Measurements from ENCODE around the gene PCNT.
A peak's percentile ranks its signal among the peaks of the same experiment; 100 is the strongest.
"Not testable (repeated sequence)": the region's sequence is repeated elsewhere in the genome, so short reads cannot be mapped to it uniquely, and the experiment has no call there.

Gene PCNT

GRCh38 chr21:46304955-46305354, 19.0 kb upstream of the PCNT start:
- DNase-seq = no peak

DNA sequence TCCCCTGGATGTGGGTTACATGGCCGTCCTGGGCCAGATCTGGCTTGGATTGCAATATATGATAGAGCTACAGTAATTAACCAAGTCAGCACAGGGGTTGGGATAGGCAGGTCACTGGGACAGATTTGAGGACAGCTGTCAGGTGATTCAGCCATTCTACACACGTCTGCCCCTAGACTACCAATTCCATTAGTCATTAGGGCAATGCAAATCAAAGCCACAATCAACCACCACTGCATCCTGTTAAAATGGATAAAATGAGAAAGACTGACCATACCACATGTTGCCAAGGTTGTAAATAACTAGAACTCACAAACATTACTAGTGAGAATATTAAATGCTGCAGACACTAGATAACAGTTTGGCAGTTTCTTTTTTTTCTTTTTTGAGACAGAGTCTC, 16.3 kb upstream of the PCNT start:
- DNase-seq = no peak

- no peak for DNase-seq
Observed at GRCh38 chr21:46308431-46308830, 15.5 kb upstream of the PCNT start.

GRCh38 chr21:46310260-46310659, 13.7 kb upstream of the PCNT start:
- not testable (repeated sequence) for DNase-seq

DNA sequence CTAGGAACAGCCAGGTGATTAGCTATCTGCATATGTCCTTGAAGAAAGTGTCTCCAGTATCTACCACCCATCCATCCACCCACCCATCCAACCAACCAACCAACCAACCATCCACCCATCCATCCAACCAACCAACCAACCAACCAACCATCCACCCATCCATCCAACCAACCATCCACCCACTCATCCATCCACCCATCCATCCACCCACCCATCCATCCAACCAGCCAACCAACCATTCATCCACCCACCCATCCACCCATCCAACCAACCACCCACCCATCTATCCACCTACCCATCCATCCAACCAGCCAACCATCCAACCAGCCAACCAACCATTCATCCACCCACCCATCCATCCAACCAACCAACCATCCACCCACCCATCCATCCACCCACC, 12.4 kb upstream of the PCNT start:
- no peak for DNase-seq

DNA sequence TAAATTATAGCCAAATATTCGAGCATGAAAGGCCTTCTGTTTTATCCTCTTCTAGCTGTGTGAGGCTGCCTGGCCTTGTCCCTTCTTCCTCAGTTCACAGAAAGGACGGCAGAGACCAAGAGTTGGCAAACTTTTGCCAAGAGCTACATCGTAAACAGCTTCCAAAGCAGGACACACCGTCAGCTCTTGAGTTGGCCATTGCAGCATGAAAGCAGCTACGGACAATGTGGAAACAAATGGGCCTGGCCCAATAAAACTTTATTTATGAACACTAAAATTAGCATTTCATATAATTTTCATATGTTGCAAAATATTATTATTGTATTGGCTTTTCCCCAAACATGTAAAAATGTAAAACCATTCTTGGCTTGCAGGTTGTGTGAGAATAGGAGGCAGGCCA, 11.0 kb upstream of the PCNT start:
- no peak for DNase-seq

DNA sequence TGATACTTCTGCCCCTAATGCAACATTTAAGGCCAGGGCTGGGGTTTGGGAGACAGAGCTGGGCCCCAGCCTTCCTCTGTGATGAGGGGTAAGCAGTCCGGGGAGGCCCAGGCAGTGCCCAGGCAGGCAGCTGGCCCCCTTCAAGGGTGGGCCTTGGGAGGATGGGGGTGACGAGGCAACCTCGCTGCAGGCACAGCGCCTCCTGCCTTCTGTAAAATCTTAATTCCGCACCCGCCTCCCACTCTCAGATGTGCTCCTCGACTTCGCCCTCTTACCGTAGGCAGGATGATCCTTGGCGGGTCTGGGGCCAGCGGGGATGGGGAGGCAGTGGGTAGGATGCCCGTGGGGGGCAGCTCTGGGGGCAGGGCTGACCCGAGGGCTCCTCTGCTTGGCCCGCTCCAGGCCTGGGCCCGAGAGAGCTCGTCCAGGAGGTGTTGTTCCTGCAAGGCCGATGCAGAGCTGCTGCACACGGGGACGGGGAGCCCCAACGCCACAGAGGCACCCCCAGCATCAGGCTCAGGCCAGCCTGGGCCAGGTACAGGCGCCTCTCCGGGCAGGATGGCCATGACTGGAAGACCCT, 9.4 kb upstream of the PCNT start:
- no peak for DNase-seq

DNA sequence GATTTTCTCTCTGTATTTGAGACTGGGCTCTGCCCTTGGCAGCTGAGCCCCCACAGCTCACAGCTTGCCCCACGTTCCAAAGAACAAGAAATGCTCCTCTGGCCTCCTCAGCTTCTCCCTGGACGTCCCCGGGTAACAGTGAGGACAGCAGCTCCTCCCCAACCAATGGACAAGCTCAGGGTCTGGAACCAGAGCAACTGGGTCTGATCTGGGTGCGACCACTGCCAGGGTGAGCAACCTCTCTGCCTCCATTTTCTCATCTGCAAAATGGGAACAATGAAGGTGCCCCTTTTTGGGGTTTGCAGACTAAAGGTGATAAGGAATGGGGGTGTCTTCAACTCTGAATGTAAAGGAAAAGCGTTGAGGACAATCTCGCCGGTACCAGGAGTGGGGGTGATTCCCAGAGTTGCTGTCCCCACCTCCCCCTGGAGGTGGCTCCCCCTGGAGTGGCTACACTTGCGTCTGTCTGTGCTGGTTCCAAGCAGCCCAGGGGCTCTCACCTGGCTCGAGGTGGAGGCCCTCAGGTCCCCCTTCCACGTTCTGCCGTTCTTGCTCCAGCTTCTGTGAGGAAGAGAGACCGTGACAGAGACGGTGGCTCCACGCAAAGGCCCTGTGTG, 7.1 kb upstream of the PCNT start:
- DNase-seq = no peak

DNA sequence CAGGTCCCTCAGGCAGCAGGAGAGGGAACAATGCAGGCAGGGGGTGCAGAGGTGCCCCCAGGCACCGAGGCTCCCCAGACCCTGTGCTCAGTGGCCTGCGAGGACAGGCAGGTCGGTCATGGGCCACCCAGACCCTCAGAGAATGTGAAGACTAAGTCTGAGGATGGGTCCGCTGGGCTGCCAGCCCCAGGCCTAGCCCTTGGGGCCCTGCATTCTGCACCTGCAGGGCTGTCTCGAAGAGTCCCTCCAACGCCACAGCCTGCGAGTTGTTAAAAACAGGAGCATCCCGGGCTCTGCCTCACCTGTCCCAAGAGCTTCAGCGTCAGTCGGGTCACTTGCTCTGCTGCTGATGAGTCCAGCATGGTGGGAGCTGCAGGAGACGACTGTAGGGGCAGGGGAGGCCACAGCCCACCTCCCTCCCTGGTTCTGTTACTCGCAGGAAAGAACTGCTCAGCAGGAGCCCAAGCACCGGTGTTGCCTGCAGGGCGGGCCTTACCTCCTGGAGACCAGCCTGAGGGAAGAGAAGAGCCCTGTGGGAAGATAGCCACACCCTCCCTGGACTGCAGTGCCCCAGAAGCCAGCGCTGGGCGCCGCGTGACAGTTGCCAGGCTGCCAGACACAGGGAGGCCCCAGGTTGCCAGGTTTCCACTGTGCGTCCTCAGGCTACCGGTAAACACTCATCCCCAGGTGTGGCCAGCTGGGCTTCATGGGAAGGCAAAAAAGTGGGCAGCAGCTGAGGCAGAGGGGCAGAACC, 6.1 kb upstream of the PCNT start:
- peak; percentile 71 to 89 for DNase-seq

- DNase-seq = no peak
Observed at GRCh38 chr21:46318464-46318845, 5.5 kb upstream of the PCNT start.

DNA sequence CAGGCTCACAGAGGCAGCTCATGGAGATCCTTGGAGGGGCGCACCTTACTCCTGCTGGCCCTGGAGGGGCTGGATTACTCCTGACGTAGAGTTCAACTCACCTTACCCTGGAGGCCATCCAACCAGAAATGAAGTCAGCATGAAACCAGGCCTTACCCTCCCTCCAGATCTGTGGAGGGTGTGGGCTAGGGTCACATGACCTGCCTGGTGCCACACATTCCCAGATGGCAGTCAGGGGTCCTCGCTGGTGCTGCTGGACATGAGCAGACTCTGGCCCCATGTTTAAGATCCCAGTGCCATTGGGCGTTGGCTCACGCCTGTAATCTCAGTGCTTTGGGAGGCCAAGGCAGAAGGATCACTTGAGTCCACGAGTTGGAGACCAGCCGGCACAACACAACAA, 4.8 kb upstream of the PCNT start:
- no peak for DNase-seq

GRCh38 chr21:46320331-46320801, 3.6 kb upstream of the PCNT start:
- no peak for DNase-seq

GRCh38 chr21:46322351-46323226, 1.4 kb upstream of the PCNT start:
- DNase-seq = peak in 1 of 2 experiments; percentile 11

DNA sequence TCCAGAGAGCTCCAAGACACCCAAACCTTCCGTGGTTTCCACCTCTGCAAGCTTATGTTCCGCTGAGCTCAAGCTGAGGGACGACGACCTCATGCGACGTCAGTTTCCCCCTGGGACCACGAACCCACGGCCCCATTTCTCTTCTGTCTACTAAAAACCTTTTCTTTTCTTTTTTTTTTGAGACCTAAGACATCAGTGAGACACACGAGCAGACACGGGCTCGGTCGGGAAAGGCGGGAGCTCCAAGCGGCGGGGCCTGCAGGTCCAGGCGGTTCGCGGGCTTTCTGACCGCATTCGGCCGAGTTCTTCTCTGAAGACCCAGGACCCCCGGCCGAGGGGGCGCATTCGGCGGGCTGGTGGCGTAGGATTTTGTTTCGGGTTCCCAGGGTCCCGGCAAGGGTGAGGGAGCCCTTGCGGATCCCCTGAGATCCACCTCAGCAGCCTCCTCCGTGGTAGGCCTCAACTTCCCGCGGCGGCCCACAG, 688 bp upstream of the PCNT start:
- DNase-seq = no peak

DNA sequence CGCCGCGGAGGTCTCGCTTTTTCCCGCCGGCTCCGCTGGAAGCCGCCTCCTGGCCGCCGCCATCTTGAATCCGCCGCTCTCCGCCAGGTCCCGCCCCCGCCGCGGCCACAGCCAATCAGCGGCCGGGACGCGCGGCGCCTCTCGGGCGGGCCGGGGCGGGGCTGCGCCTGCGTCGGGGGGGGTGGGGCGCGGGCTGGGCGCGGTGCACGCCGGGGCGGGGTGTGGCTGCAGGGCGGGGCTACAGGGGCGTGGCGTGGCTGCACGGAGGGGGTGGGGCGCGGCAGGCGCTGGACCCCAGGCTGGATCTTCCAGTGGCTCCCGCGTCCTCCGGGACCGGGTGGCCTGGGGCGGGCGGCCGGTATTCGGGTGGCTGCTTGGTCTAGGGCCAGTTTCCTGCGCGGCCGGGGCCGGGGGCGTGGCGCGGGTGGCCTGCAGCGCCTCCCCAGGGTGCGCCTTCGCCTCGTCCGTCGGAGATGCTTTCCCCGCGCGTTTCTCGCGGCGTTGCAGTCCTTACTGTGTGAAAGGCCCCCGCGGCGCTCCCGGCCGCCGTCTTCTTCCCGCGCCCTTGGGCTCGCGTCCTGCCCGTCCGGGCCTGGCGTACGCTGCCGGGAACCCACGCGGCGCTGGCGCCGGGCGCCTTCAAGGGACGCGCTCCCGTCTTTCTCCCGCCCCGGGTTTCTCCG, 575 bp downstream of the PCNT start:
- DNase-seq = peak; percentile 75 to 80

- peak; percentile 30 to 45 for DNase-seq
Observed at GRCh38 chr21:46325073-46325912, 1.3 kb downstream of the PCNT start.

DNA sequence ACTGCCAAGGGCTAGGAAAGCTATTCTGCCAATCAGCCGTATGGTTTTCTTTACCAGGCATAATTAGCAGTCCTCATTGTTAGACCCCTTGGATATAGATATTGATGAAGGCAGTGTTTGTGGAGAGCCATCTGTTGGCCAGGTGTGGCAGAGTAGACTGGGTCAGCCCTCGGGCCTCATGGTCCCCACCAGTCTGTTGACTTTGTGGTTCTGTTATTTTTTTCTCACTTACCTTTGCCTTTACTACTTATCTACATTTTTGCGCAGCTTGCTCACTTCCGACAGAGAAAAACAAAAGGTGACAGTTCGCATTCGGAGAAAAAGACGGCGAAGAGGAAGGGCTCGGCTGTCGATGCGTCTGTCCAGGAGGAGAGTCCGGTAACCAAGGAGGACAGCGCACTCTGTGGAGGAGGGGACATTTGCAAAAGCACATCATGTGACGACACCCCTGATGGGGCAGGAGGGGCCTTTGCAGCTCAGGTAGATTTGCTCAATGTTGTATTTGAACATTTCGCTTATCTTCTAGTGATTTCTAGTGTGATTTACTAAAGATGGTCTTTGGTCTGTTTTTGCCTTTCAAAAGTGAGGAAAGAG, 2.3 kb downstream of the PCNT start:
- DNase-seq = peak in 1 of 2 experiments; percentile 31

GRCh38 chr21:46327711-46328110, 3.8 kb downstream of the PCNT start:
- no peak for DNase-seq

DNA sequence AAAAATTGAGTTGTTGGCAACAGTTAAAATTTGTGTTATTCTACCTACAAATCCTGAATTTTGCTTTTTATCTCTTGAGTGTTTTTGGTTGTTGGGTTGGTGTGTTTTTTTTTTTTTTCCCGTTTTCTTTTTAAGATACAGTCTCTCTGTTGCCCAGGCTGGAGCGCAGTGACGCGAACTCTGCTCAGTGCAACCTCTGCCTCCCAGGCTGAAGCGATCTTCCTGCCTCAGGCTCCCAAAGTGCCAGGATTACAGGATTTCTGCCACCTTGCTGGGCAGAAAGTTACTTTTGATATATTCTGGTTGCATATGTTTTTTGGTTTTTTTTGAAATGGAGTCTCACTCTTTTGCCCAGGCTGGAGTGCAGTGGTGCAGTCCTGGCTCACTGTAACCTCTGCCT, 4.2 kb downstream of the PCNT start:
- DNase-seq = no peak

GRCh38 chr21:46329796-46330195, 5.8 kb downstream of the PCNT start:
- DNase-seq = no peak
